A549 (cell line): ENCODE results near the gene GOLGA3.

Experiments
- CTCF ChIP-seq: fragments of >200 bp; sonication (Bioruptor Twin); formaldehyde crosslinking; IDR thresholded peaks from 3 replicates; pipeline ENCODE4 v1.5.1; 2016
- EP300 ChIP-seq, 2 experiments: fragments of >200 bp; sonication (Bioruptor Twin); formaldehyde crosslinking; IDR thresholded peaks; 2 replicates in 1 of 2; 3 replicates in 1 of 2; pipeline ENCODE4 v1.6.1; 2016 to 2017
- POLR2A ChIP-seq: IDR thresholded peaks from 2 replicates; pipeline ENCODE4 v1.6.1; 2012; ENCODE audit warnings: mild to moderate bottlenecking, low read length

- TF ChIP-seq POLR2A (no peak), CTCF (no peak), EP300 (IDR thresholded peaks at IDR 0.05) (no peak)
Observed at GRCh38 chr12:132729541-132730320, 98.9 kb downstream of the GOLGA3 start.
